H1 (cell line): ENCODE results near the gene CAPN9. TPM values are rescaled to one million over a fixed set of nuclear protein-coding genes. Genes with fewer than 3 reads are reported as not detected.

Experiments used
- ASH2L ChIP-seq: fragments of 200-600, 300-600 bp; sonication (generic); IDR thresholded peaks from one replicate; pipeline ENCODE4 v1.7.1; 2017; ENCODE audit warnings: low read length
- BACH1 ChIP-seq: IDR thresholded peaks from 2 replicates; pipeline ENCODE4 v1.6.1; 2012; ENCODE audit warnings: low read length, improper control_type of control experiment
- BCL11A ChIP-seq, 2 experiments: IDR thresholded peaks; one replicate each; pipeline ENCODE4 v1.6.1; 2011; ENCODE audit warnings: low read depth in 2 of 2, low read length in 2 of 2, mild to moderate bottlenecking in 2 of 2
- KDM1A ChIP-seq: fragments of 200-600, 300-600 bp; sonication (generic); IDR thresholded peaks from 2 replicates; pipeline ENCODE4 v1.7.1; 2016; ENCODE audit warnings: mild to moderate bottlenecking, low read length, borderline replicate concordance
- NANOG ChIP-seq: IDR thresholded peaks from 2 replicates; pipeline ENCODE4 v1.6.1; 2011; ENCODE audit warnings: low read length, low read depth, mild to moderate bottlenecking, inconsistent platforms; ENCODE audit not compliant: insufficient read depth, poor library complexity, severe bottlenecking
- RNF2 ChIP-seq: fragments of 200-900, 300-1000 bp; sonication (generic); IDR thresholded peaks from 2 replicates; pipeline ENCODE4 v1.7.1; 2016; ENCODE audit warnings: borderline replicate concordance, low read depth, mild to moderate bottlenecking, antibody characterized with exemption, low read length; ENCODE audit not compliant: poor library complexity, severe bottlenecking; ENCODE audit errors: missing control alignments
- RXRA ChIP-seq: IDR thresholded peaks from 2 replicates; pipeline ENCODE4 v1.6.1; 2011; ENCODE audit warnings: low read depth, mild to moderate bottlenecking, low read length, moderate library complexity; ENCODE audit not compliant: insufficient read depth
- SAP30 ChIP-seq: fragments of 300-600 bp; sonication (generic); IDR thresholded peaks from 2 replicates; pipeline ENCODE4 v1.7.1; 2012; ENCODE audit warnings: low read length, moderate library complexity, mild to moderate bottlenecking, inconsistent platforms; ENCODE audit not compliant: insufficient read depth, insufficient replicate concordance
- SP1 ChIP-seq: IDR thresholded peaks from 2 replicates; pipeline ENCODE4 v1.6.1; 2011; ENCODE audit warnings: low read depth, low read length
- polyA plus RNA-seq, 7 experiments: library from polyadenylated mRNA; depleted of rRNA in 3 of 7; stranded (reverse) in 5 of 7; unstranded in 2 of 7; fragments of >200 nt in 5 of 7; fragments of 200-250 nt in 2 of 7; gene quantifications; 1 replicate in 5 of 7; 2 replicates in 1 of 7; 4 replicates in 1 of 7; pipeline versions ENCODE4 v1.2.1 to v1.2.3, GENCODE V29; 2011 to 2013; ENCODE audit warnings: missing spikeins in 2 of 7, mixed read lengths in 2 of 7
- total RNA-seq: library from RNA; stranded (reverse); fragmentation: NEBNext Ultra II Directional; extraction: Animal tissue kit (Norgen Biotek cat#: 25700); gene quantifications from 2 replicates; pipeline ENCODE4 v1.2.1, GENCODE V29; 2021
- TF ChIP-seq, protein P1 (sequence below): fragments of 300-600 bp; sonication (generic); IDR thresholded peaks from 2 replicates; pipeline ENCODE4 v1.7.1; 2012; ENCODE audit warnings: low read length, moderate library complexity, mild to moderate bottlenecking, inconsistent platforms; ENCODE audit not compliant: insufficient replicate concordance

The CAPN9 gene
- total and polyA plus RNA-seq, 2 of the 8 experiments (the other 6 are each of a cell fraction or from before 2014, with no cell fraction given) = 0.22 to 0.76 TPM

DNA sequence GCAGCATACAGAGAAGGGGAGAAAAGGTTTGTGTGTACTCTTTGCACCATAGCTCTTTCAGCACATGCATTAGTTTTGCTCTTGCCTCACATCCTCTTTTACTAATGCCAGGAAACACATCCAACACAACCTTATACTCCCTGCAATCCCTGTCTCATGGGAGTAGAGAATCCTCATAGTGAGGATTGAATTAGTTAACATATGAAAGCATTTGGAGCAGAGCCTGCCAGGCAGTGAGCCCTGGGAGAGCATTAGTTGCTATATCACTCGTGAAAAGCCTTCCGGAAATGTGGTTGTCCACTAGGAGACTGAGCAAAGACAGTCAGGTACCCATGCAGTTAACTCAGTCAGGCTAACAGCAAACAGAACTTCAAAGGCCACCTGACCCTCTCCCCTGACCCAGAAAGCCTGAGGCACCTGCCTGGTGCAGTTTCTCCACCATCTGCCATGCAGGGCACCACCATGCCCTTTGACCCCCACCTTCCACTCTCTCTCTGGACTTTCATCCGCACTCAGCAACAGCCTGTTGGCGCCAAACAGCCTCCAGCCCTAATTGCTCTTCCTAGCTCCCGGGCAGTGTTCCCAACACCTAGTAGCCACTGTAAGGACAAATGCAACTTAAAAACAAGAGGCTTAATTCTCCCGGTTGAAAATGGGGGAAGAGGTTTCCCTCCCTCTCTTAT, 18.3 kb upstream of the CAPN9 start (continued):
- TF ChIP-seq, protein P1, sequence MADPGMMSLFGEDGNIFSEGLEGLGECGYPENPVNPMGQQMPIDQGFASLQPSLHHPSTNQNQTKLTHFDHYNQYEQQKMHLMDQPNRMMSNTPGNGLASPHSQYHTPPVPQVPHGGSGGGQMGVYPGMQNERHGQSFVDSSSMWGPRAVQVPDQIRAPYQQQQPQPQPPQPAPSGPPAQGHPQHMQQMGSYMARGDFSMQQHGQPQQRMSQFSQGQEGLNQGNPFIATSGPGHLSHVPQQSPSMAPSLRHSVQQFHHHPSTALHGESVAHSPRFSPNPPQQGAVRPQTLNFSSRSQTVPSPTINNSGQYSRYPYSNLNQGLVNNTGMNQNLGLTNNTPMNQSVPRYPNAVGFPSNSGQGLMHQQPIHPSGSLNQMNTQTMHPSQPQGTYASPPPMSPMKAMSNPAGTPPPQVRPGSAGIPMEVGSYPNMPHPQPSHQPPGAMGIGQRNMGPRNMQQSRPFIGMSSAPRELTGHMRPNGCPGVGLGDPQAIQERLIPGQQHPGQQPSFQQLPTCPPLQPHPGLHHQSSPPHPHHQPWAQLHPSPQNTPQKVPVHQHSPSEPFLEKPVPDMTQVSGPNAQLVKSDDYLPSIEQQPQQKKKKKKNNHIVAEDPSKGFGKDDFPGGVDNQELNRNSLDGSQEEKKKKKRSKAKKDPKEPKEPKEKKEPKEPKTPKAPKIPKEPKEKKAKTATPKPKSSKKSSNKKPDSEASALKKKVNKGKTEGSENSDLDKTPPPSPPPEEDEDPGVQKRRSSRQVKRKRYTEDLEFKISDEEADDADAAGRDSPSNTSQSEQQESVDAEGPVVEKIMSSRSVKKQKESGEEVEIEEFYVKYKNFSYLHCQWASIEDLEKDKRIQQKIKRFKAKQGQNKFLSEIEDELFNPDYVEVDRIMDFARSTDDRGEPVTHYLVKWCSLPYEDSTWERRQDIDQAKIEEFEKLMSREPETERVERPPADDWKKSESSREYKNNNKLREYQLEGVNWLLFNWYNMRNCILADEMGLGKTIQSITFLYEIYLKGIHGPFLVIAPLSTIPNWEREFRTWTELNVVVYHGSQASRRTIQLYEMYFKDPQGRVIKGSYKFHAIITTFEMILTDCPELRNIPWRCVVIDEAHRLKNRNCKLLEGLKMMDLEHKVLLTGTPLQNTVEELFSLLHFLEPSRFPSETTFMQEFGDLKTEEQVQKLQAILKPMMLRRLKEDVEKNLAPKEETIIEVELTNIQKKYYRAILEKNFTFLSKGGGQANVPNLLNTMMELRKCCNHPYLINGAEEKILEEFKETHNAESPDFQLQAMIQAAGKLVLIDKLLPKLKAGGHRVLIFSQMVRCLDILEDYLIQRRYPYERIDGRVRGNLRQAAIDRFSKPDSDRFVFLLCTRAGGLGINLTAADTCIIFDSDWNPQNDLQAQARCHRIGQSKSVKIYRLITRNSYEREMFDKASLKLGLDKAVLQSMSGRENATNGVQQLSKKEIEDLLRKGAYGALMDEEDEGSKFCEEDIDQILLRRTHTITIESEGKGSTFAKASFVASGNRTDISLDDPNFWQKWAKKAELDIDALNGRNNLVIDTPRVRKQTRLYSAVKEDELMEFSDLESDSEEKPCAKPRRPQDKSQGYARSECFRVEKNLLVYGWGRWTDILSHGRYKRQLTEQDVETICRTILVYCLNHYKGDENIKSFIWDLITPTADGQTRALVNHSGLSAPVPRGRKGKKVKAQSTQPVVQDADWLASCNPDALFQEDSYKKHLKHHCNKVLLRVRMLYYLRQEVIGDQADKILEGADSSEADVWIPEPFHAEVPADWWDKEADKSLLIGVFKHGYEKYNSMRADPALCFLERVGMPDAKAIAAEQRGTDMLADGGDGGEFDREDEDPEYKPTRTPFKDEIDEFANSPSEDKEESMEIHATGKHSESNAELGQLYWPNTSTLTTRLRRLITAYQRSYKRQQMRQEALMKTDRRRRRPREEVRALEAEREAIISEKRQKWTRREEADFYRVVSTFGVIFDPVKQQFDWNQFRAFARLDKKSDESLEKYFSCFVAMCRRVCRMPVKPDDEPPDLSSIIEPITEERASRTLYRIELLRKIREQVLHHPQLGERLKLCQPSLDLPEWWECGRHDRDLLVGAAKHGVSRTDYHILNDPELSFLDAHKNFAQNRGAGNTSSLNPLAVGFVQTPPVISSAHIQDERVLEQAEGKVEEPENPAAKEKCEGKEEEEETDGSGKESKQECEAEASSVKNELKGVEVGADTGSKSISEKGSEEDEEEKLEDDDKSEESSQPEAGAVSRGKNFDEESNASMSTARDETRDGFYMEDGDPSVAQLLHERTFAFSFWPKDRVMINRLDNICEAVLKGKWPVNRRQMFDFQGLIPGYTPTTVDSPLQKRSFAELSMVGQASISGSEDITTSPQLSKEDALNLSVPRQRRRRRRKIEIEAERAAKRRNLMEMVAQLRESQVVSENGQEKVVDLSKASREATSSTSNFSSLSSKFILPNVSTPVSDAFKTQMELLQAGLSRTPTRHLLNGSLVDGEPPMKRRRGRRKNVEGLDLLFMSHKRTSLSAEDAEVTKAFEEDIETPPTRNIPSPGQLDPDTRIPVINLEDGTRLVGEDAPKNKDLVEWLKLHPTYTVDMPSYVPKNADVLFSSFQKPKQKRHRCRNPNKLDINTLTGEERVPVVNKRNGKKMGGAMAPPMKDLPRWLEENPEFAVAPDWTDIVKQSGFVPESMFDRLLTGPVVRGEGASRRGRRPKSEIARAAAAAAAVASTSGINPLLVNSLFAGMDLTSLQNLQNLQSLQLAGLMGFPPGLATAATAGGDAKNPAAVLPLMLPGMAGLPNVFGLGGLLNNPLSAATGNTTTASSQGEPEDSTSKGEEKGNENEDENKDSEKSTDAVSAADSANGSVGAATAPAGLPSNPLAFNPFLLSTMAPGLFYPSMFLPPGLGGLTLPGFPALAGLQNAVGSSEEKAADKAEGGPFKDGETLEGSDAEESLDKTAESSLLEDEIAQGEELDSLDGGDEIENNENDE = no peak
- TF ChIP-seq ASH2L (no peak), KDM1A (no peak), RXRA (no peak), BACH1 (no peak), RNF2 (no peak), NANOG (no peak), SAP30 (no peak), BCL11A (IDR thresholded peaks at IDR 0.05; ENCODE audit: low read depth in 2 of 2, low read length in 2 of 2) (no peak), SP1 (no peak)
- TF ChIP-seq, all 59 proteins: peak for 0
